ENCODE measurements around the gene COL4A2.
"Not testable (repeated sequence)": the region's sequence is repeated elsewhere in the genome, so short reads cannot be mapped to it uniquely, and the experiment has no call there.

The COL4A2 gene

GRCh38 chr13:110483386-110483968, 176.4 kb downstream of the COL4A2 start:
- no peak for DNase-seq

- DNase-seq, result no peak
These were observed 177.4 kb downstream of the COL4A2 start for GRCh38 chr13:110484290-110485048.

- DNase-seq, result no peak
These were observed 178.5 kb downstream of the COL4A2 start for GRCh38 chr13:110485604-110486003.

GRCh38 chr13:110486061-110486715, 179.1 kb downstream of the COL4A2 start:
- no peak for DNase-seq

GRCh38 chr13:110486880-110487279, 179.8 kb downstream of the COL4A2 start:
- not testable (repeated sequence) for DNase-seq

GRCh38 chr13:110490009-110490770, 183.1 kb downstream of the COL4A2 start:
- DNase-seq, result no peak

- DNase-seq, result no peak
These were observed 185.0 kb downstream of the COL4A2 start for GRCh38 chr13:110491869-110492678.

- DNase-seq, result no peak
These were observed 185.9 kb downstream of the COL4A2 start for GRCh38 chr13:110492679-110493593.

GRCh38 chr13:110493613-110494012, 186.5 kb downstream of the COL4A2 start:
- no peak for DNase-seq

- DNase-seq, result no peak
These were observed 188.3 kb downstream of the COL4A2 start for GRCh38 chr13:110495376-110495775.

GRCh38 chr13:110495881-110496280, 188.8 kb downstream of the COL4A2 start:
- no peak for DNase-seq

GRCh38 chr13:110496281-110496680, 189.2 kb downstream of the COL4A2 start:
- DNase-seq, result no peak

GRCh38 chr13:110497003-110497402, 189.9 kb downstream of the COL4A2 start:
- DNase-seq, result no peak

- DNase-seq, result not testable (repeated sequence)
These were observed 190.8 kb downstream of the COL4A2 start for GRCh38 chr13:110497896-110498295.

- DNase-seq, result no peak
These were observed 191.2 kb downstream of the COL4A2 start for GRCh38 chr13:110498327-110498726.

- no peak for DNase-seq
These were observed 191.7 kb downstream of the COL4A2 start for GRCh38 chr13:110498765-110499164.

GRCh38 chr13:110499621-110500281, 192.7 kb downstream of the COL4A2 start:
- no peak for DNase-seq

GRCh38 chr13:110500341-110500740, 193.3 kb downstream of the COL4A2 start:
- no peak for DNase-seq

GRCh38 chr13:110501188-110501587, 194.1 kb downstream of the COL4A2 start:
- no peak for DNase-seq

GRCh38 chr13:110503037-110503901, 196.2 kb downstream of the COL4A2 start:
- no peak for DNase-seq

All from activated CD4-positive, alpha-beta T cell treated with anti-CD3 and anti-CD28 coated beads, Interleukin-2, amount 50 U/mL, for 4 hours (primary cell).